Transverse colon (tissue), 4 donors: Measurements from ENCODE around the gene RASAL2. TPM values are rescaled to one million over a fixed set of nuclear protein-coding genes. Genes with fewer than 3 reads are reported as not detected.

ENCODE experiments used
- DNase-seq: peaks from one replicate; pipeline ENCODE4 v3.0.0-alpha.2; 2019
- H3K27ac ChIP-seq, 4 donors: fragments of 200-600 bp; sonication (generic); 2 replicates each; pipeline ENCODE4 v1.5.1; 2016 to 2018; ENCODE audit warnings: inconsistent platforms in 4 of 4
- H3K27me3 ChIP-seq: fragments of 200-600 bp; sonication (generic); 2 replicates; pipeline ENCODE4 v1.5.1; 2017; ENCODE audit warnings: inconsistent platforms
- H3K36me3 ChIP-seq, 4 donors: fragments of 200-600 bp; sonication (generic); 2 replicates each; pipeline ENCODE4 v1.5.1; 2017 to 2019; ENCODE audit warnings: inconsistent platforms in 4 of 4
- H3K4me1 ChIP-seq, 4 donors: fragments of 200-600 bp; sonication (generic); 2 replicates each; pipeline ENCODE4 v1.5.1; 2017 to 2020; ENCODE audit warnings: inconsistent platforms in 4 of 4
- H3K4me3 ChIP-seq, 4 donors: fragments of 200-600 bp; sonication (generic); 1 replicate in 1 of 4; 2 replicates in 3 of 4; pipeline versions ENCODE4 v1.5.1 to v1.6.1; 2017 to 2019; ENCODE audit warnings: inconsistent platforms in 4 of 4
- H3K9me3 ChIP-seq, 2 donors: fragments of 200-600 bp; sonication (generic); 2 replicates each; pipeline ENCODE4 v1.5.1; 2017 to 2019; ENCODE audit warnings: inconsistent platforms in 2 of 2
- CTCF ChIP-seq, 5 experiments: fragments of 200-600 bp in 3 of 5; fragments of 450-650 bp in 2 of 5; sonication (generic) in 3 of 5; IDR thresholded peaks; 1 replicate in 2 of 5; 2 replicates in 3 of 5; pipeline ENCODE4 v1.5.1; 2016 to 2017; ENCODE audit warnings: antibody characterized with exemption in 5 of 5, inconsistent platforms in 3 of 5, mild to moderate bottlenecking in 2 of 5, moderate library complexity in 1 of 5
- EP300 ChIP-seq: sonication (generic); formaldehyde crosslinking; IDR thresholded peaks from one replicate; pipeline ENCODE4 v1.6.1; 2017; ENCODE audit warnings: antibody characterized with exemption, low read depth
- POLR2A ChIP-seq: fragments of 450-650 bp; IDR thresholded peaks from one replicate; pipeline ENCODE4 v1.6.1; 2016; ENCODE audit warnings: antibody characterized with exemption, mild to moderate bottlenecking, moderate library complexity
- POLR2AphosphoS5 ChIP-seq, 3 donors: sonication (generic); formaldehyde crosslinking; IDR thresholded peaks; one replicate each; pipeline ENCODE4 v1.6.1; 2016; ENCODE audit warnings: antibody characterized with exemption in 3 of 3
- WGBS, 2 donors: methylation state at CpG; one replicate each; pipeline ENCODE4 v1.1.5; 2018; ENCODE audit warnings: low coverage in 1 of 2; 5-methylcytosine and 5-hydroxymethylcytosine counted together
- in situ Hi-C, 4 donors: fragments of 200-750 bp; cut with MboI; loops; one replicate each; pipeline versions ENCODE4 v1.15.0 to v1.15.1; 2017; ENCODE audit warnings: low sequenced_read_pairs in 3 of 4, low pct_ligation_motif_present in 1 of 4, low pct_unique_long_range_greater_than_20kb in 1 of 4
- intact Hi-C: fragments of 100-400 bp; cut with DNase I; formaldehyde crosslinking; loops from one replicate; pipeline ENCODE4 v1.15.1; 2023; ENCODE audit warnings: low total_unique reads
- total RNA-seq, 4 donors: library from RNA; depleted of rRNA; stranded (reverse); fragments of >200 nt; gene quantifications; one replicate each; pipeline ENCODE4 v1.1.0, GENCODE V29; 2016

The RASAL2 gene
- total RNA-seq, 4 donors from 2014 or later = 13.1 to 26.1 (median 19.8) TPM

DNA sequence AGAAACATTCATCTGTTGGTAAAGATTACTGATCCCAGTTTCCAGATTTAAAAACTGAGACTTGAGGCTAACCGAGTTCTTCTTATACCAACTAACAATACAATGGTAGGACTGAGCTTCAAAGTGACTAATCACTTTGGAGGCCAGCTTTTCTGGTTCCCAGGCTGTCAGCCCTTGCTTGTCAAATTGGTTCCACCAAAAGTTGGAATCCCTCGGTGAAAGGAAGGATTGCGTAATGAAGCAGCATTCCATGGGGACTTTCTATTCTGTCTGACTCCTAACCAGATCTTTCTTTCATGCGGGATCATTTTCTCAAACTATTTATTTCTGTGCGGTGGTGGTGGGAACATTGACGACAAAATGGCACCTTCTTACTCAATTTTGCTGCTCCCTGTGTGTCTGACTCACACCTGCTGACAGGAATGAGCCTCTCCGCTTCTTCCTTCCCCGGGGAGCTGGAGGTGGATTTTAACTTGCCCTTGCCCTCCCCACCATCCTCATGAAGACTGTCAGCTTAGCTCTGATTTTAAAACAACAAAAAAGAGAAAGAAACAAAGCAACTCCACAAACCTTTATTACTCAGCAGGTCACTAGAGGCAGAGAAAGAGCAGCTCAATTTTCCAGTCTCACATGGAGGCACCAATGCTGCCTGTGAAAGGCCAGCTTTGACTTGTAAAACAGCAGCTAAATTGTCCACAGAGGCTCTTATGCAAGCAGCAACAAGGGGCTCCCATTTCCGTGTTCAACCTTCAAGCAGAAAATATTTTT, 32.9 kb upstream of the RASAL2 start:
- no peaks in the 10 kb centered on the region for H3K36me3 ChIP-seq
- no peaks in the 10 kb centered on the region for H3K9me3 ChIP-seq
- TF ChIP-seq POLR2A (no peak), EP300 (no peak), POLR2AphosphoS5 (IDR thresholded peaks at IDR 0.05) (no peak), CTCF (IDR thresholded peaks at IDR 0.05) (no peak)
- H3K4me1 ChIP-seq = peaks cover 0 to 45% (median 22%) of the 10 kb centered on the region in 4 donors
- H3K27me3 ChIP-seq = no peaks in the 10 kb centered on the region
- intact Hi-C loops = no loop called here
- no peak for DNase-seq
- H3K27ac ChIP-seq = peak overlapping the region; percentile 25 to 66 (median 43)
- no peak overlapping the region for H3K4me3 ChIP-seq
- in situ Hi-C loops = no loop called here
- WGBS, 2 donors = 62 to 69% methylated on average over 4 to 9 of the region's 9 CpGs

DNA sequence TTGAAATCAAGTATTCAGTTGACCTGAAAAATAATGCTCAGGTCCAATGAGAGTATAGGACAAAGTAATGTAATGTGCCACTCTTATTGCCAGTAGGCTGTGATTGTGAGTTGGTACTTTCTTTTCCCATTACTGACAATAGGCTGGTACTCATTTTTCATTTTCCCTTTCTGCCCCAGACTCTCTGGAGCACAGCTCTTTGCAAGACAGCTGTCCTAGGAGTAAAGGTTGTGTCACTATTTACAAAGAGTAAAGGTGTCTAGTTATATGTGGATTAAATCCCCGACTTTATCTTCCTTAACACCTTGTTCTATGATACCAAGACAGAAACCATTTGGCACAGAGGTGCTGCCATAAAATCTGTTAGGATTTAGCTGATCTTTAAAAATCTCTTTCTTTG, 32.3 kb upstream of the RASAL2 start:
- Histone ChIP-seq H3K4me1 (peaks cover 0 to 38% (median 17%) of the 10 kb centered on the region in 4 donors), H3K9me3 (no peaks in the 10 kb centered on the region), H3K36me3 (no peaks in the 10 kb centered on the region), H3K4me3 (peak overlapping the region in 1 of 4 donors; percentile 16), H3K27ac (peak overlapping the region; percentile 25 to 66 (median 43)), H3K27me3 (no peaks in the 10 kb centered on the region)
- intact Hi-C loops = loop anchor here (1.0 kb wide), 1 partner anchor 18 kb away; no protein-coding TSS in a partner anchor
- in situ Hi-C loops = no loop called here
- DNase-seq = no peak
- WGBS, 2 donors = 47 to 50% methylated on average over 1 of the region's 1 CpG
- no peak for TF ChIP-seq CTCF (IDR thresholded peaks at IDR 0.05)
- no peak for TF ChIP-seq POLR2A

GRCh38 chr1:178064191-178064821, 29.6 kb upstream of the RASAL2 start:
- in situ Hi-C loops = no loop called here
- TF ChIP-seq CTCF (IDR thresholded peaks at IDR 0.05) = no peak
- TF ChIP-seq POLR2AphosphoS5 (IDR thresholded peaks at IDR 0.05) = no peak
- TF ChIP-seq EP300 = no peak
- no peak for TF ChIP-seq POLR2A
- H3K9me3 ChIP-seq = no peaks in the 10 kb centered on the region

DNA sequence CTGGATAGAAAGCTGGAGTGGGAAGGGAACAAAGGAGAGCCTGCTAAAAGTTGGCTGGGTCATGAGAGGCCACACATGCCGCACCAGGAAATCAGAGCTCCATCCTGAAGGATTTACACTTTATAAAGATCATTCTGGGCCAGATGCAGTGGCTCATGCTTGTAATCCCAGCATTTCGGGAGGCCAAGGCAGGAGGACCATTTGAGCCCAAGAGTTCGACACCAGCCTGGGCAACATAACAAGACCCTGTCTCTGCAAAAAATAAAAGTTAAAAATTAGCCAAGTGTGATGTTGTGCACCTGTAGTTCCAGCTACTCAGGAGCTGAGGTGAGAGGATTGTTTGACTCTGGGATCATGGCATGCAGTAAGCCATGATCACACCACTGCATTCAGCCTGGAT, 28.7 kb upstream of the RASAL2 start:
- 97 to 100% methylated on average over 2 to 3 of the region's 3 CpGs for WGBS, 2 donors
- in situ Hi-C loops = no loop called here
- H3K27ac ChIP-seq = no peak overlapping the region
- no peak for DNase-seq
- no peaks in the 10 kb centered on the region for H3K9me3 ChIP-seq
- no peak overlapping the region for H3K4me3 ChIP-seq
- intact Hi-C loops = loop anchor here (5.0 kb wide), 1 partner anchor 52 kb away; no protein-coding TSS in a partner anchor
- TF ChIP-seq POLR2AphosphoS5 (IDR thresholded peaks at IDR 0.05) = no peak
- no peak for TF ChIP-seq EP300
- no peak for TF ChIP-seq CTCF (IDR thresholded peaks at IDR 0.05)
- no peak for TF ChIP-seq POLR2A
- H3K27me3 ChIP-seq = no peaks in the 10 kb centered on the region
- no peaks in the 10 kb centered on the region for H3K36me3 ChIP-seq
- peaks cover 0 to 16% (median 0%) of the 10 kb centered on the region in 4 donors for H3K4me1 ChIP-seq

More at GRCh38 chr1:178064191-178064821, 29.6 kb upstream of the RASAL2 start:
- 86 to 91% methylated on average over 5 to 8 of the region's 8 CpGs for WGBS, 2 donors
- H3K4me1 ChIP-seq = peaks cover 0 to 16% (median 0%) of the 10 kb centered on the region in 4 donors
- H3K36me3 ChIP-seq = no peaks in the 10 kb centered on the region
- intact Hi-C loops = no loop called here
- DNase-seq = no peak
- H3K27ac ChIP-seq = no peak overlapping the region
- no peak overlapping the region for H3K4me3 ChIP-seq
- H3K27me3 ChIP-seq = no peaks in the 10 kb centered on the region
